Measurements from ENCODE around the gene ASTL.
"Not testable (repeated sequence)": the region's sequence is repeated elsewhere in the genome, so short reads cannot be mapped to it uniquely, and the experiment has no call there.

The ASTL gene

DNA sequence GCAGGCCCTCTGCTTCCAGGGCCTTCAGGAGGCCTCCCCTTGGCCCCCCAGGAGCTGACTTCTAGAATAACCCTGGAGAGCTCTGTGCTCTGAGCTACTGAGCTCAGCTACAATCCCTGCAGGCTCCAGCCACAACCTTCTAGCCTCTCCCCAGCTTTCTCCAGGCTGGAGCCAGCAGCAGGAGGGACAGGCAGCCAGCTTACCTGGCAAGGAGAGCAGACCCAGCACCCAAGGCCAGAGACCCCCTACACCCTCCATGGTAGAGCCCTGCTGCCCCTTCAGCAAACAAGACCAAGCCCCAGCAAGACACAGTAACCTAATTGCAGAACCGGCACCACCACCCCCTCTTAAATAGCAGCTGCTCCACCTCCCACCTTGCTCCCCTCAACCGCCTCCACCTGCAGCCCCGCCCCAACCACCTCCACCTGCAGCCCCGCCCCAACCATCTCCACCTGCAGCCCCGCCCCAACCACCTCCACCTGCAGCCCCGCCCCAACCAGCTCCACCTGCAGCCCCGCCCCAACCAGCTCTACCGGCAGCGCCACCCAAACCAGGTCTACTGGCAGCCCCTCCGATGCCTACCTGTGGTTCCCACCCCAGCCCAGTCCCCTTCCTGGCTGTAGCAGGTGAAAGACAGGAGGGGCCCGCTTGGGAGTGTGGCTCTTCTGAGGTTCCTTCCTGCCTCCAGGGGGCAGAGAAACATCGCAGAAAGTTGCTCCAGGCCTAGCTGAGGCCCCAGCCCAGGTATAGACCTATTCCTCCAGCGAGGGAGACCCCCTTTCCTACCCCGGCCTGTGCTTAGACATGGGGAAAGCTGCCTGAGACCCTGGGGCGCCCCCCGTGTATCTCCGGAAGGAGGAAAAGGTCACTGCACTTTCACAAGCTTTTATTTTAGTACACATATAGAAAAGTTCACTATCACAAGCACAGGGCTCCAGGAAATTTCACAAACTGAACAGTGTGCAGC is at the start of gene ASTL:
Gene ASTL (minus strand): TSS at position 324 of the 967 bp plus-strand sequence. CDS start 66 bp downstream, at position 258.
- DNase-seq = no peak

DNA sequence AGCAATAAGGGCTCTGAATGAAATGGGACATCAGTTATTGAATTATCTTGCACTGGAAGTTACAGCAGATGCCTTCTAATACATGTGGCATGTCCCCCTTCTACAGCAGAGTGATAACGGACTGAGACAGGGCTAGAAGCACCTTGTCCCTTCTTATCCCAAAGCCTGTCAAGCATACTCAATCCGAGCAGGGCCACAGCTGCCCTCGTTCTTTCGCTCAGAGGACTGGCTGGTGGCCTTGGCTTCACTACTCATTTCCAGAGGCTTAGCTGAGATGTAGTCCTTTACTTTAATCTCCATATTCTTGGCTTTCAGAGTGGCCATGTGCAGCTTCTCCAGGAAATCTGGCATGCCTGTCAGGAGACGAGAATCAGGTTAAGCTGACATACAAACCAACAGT is 48.3 kb upstream of the ASTL start:
- DNase-seq = no peak

DNA sequence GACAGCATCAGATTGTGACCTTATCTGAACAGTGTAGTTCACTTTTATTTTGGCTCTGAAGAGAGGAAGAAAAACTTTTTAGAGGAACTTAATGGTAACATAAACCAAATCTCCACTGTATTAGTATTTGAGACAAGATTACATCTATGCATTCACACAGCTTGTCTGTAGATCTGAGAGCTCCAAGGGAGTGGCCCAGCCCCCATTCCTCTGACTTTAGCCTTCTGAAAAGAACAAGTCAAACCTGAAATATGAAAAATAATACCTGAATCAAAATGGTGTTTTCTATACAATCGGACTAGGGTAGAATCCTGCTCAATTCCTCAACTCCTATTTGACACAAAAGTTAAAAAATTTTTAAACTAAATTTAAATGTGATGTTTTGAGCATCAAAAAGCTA is 47.2 kb upstream of the ASTL start:
- peak; percentile 44 for DNase-seq

DNA sequence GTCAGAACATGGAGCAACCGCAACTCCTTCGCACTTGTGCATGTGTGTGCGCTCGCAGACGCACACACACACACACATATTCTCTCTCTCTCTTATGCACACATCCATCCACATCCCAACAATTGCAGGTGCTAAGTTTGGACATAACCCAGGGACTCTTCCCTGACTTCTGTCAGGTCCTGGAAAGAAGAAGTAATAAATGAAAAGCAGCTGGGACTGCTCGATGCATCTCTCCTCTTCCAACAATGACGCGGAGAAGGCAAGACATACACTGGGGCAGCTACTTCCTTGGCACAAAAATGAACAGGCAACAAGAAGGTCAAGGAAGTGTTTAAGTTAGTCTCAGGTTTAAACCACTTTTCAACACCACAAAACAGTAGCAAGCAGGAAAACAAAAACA is 46.7 kb upstream of the ASTL start:
- DNase-seq = no peak

DNA sequence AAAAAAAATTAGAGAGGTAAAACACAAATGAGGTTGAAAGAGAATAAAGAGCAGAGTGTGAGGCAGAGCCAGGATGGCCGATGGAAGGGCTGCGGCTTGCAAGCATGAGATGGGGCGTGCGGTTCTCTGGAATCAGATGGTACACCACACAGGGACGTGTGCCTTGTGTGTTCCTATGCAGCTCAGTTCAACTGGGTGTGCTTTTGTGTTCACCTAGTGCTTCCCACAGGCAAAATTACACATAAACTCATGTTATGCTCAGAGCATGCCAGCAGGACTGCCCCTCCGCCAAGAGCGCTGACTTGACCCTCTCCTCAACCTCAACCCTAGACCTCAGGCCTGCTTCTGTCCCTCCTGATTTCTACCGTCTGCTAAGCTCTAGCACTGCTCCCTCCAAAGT is 45.9 kb upstream of the ASTL start:
- DNase-seq = no peak

DNA sequence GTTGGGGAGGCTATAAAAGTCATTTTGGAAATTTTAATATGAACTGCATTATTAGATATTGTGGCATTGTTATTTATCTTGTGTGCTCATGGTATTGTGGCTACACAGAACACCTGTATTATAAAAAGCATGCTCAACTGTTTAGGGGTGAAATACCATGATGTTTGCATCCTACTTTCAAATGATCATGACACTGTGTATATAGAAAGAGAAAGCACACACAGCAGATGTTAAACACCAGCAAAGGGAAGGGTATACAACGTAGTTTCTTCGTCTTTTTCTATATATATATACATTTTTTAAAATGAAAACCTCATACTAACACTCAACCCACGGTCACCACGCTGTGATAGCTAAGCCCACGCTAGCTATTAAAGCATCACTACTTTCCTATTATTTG is 43.2 kb upstream of the ASTL start:
- no peak for DNase-seq

DNA sequence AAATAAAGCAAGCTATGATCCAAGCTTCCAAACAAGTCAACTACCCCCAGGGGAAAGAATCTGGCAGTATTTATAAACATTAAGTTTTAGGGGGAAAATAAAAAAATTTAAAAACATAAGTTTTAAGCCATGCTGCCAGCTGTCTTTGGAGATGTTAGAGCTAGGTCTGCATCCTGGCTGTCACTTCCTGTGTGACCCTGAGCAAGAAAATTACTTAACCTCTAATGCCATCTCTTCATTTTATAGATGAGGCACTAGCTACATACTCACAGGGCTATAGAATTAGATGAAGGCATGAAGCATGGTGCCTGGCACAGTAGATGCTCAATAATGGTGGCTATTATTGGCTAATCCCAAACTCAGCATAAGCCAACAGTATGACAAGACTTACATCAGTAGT is 42.2 kb upstream of the ASTL start:
- no peak for DNase-seq

DNA sequence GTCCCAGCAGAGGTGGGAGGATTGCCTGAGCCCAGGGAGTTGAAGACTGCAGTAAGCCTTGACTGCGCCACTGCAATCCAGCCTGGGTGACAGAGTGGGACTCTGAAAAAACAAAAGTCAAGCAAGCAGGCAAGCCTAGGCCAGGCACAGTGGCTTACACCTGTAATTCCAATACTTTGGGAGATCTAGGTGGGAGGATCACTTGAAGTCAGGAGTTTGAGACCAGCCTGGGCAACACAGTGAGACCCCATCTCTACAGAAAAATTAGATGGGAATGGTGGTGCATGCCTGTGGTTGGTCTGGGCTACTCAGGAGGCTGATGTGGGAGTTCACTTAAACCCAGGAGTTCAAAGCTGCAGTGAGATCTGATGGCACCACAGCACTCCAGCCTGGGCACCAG is 41.7 kb upstream of the ASTL start:
- DNase-seq = no peak

DNA sequence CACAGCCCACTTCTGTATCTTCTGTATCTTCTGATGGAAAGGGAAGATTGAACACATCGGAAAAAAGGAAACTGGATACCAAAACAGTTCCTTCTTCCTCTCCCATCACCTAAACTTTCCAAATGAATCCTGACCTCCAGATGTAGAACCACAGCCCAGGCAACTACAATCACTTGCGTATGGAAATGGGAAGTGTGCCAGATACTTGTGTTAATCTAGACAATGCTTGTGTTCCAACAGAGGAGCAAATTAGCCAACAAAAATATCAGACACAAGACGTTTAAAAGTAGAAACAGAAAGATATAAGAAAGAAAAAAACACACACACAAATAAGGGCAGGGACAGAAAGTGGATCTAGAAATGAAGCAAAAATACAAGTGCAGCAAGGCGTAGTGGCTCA is 38.4 kb upstream of the ASTL start:
- DNase-seq = no peak

DNA sequence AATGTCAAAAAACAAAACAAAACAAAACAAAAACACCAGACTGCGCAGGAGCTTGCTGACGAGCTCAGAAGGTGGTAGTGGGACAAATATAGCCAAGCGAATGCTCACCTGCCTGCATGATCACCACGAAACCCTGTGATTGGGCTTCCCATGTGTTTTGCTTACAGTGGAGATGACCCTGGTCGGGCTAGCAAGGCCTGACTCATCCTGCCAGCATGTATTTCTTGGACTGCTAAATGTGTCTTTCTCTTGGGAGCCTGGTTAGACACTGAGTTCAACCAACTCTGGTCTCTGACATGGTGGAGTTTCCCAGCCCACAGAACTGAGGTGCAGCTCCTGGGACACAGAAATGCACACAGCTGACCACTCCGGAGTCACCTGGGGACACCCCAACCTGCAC is 37.6 kb upstream of the ASTL start:
- DNase-seq = no peak

DNA sequence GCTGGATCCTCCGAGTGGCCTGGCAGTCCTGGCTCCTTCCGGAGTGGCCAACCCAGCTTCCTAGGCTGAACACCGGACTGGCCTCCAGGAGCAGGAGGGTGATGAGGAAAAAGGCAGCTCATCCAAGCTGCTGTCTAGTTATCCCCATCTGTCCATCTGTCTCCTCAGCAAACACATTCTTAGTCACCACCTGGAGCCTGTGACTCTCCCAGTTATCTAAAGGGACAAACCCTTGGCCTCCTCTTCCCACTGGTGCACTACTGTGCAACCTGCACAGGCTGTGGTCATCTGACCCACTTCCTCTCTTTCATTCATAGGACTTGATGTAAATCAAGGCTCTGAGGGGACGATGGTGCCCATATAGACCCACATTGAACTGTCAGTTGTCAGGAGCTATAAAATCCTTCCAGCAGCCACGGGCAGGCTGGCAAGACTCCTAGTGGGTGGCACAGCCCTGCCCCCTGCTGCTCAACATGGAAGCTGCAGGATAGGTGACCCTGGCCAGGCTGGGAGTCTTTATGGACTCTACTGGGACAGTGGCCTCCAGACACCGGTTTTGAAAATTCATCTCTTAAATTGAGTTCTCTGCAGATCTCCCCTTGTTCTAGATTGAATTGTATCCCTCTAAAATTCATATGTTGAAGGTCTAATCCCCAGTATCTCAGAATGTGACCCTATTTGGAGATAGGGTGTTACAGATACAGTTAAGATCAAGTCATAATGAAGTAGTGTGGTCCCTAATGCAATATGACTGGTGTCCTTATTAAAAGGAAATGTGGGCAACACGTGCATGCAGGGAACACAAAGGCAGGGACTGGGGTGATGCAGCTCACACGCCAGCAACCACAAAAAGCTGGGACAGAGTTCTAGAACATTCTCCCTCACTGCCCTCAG is 36.2 kb upstream of the ASTL start:
- DNase-seq = peak; percentile 36

DNA sequence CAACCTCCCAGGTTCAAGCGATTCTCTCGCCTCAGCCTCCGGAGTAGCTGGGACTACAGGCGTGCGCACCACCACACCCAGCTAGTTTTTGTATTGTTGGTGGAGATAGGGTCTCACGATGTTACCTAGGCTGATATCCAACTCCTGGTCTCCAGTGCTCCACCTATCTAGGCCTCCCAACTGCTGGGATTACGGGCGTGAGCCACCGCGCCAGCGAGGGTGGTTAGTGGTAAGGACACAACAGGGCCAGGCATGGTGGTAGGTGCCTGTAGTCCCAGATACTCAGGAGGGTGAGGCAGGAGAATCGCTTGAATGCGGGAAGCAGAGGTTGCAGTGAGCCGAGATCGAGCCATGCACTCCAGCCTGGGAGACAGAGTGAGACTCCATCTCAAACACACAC is 33.5 kb upstream of the ASTL start:
- no peak for DNase-seq

DNA sequence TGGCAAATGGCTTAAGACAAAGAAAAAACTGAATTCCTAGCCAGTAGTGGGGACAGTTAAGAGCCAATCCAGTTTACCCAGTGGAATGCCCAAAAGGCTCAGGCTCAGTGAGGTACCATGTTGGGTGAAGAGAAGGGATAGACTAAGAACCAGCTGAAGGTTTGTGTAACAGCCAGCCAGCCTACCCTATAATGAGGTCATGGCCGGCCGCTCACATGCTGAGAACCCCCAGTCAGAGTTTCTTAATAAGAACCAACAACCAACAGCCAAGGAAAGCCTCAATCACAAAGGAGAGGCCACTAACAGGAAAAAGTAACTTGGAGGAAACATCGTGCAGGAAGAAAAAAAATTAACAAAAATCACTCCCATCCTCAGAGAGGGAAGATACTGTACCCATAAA is 32.3 kb upstream of the ASTL start:
- DNase-seq = no peak

DNA sequence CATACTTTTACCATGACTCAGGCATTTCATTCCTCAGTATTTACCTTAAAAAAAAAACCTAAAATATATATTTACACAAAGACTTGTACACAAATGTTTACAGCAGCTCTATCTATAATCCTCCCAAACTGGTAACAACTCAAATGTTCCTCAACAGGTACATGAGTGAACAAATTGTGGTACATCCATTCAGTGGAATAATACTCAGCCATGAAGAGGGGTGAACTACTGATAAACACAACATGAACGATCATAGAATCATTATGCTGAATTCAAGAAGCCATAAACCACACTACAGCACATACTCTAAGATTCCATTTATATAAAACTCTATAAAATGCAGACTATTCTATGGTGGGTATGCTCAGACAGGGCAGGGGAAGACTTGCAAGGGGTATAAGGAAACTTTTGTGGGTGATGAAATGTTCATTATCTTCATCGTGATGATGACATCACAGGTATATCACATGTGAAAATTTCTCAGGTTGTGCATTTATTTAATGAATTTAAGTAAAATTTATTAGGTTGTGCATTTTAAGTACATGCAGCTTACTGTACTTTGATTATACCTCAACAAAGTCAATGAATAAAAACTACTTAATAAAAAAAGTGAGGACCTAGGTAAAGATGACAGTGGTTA is 31.7 kb upstream of the ASTL start:
- DNase-seq = no peak

DNA sequence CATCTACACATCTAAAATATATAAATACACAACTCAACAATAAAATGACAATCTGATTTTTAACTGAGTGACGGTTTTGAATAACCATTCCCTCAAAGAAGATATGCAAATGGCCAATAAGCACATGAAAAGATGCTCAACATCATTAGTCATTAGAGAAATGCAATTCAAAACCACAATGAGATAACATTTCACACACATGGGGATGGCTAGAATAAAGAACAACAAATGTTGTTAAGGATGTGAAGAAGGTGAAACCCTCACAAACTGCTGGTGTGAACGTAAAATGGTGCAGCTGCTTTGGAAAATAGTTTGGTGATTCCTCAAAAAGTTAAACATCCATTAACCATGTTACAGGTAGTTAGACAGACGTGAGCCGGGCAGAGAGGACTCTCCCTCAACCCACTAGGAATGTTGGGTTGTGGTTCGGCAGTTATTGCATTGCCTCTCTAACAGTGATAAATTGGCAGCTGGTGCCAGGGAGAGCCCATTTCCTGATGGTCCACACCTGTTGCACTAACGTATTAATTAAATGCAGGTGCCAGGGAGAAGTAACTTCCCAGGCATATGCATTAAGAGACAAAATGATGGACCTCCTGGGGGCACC is 29.2 kb upstream of the ASTL start:
- DNase-seq = no peak

DNA sequence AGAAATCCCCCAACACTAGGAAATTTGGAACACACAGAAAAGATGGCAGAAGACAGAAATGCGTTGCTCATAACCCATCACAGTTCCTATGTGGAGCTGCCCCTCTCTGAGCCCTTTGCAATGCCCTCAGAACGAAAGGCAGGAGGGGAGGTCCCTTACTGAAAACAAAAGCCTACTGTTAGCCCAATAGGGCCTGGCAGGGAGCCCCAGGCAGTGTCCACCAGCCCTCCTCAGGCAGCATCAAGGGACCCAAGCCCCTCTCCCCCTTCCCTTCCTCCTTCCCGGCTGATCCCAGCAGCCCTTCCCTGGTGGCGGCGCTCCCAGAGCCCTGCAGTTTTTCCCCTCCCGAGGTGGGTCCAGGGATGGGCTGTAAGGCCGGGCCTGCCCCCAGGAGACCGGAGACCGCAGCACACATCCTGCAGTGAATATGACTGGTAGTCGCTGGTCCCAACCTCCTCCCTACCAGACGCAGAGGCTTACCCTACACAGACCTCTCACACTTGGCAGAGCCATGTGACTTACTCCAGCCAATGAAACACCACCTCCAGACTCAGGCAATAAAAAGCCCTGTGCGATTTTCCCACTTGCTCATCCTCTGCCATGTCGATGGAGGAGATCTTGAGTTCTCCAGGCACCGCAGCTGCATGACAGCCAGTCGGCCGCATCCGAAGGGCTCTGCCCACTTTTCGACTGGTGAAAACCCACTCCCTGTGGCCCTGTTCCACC is 26.3 kb upstream of the ASTL start:
- no peak for DNase-seq

DNA sequence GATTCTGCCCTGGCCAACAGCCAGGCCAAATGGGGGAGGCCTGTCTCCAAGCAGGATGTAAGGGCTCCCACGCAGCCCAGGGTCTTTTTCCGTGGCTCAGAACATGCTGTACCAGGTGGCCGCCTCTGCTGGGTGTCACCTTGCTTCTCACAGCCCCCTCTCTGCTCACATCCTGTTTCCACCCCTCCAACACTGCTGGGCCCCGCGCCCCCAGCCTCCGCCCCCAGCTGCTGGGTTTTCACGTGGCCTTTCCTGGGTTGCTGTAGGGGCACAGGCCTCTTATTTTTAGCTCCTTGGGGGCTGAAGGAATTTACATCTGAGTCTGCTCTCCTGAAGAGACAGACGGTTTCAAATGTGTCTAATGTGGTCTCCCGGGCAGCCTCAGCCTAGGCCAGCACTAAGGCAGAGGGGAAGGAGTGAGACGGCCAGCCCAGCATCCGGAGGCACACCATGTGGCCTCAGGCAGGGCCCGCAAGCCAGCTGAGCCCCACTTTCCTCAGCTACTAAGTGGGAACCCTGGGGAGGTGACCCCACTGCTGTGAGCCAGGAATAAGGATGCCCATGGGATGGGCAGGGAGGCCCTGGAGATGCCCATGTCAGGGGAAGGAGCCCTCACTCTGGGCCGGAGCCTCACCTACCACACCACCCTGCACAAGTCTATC is 25.6 kb upstream of the ASTL start:
- no peak for DNase-seq

DNA sequence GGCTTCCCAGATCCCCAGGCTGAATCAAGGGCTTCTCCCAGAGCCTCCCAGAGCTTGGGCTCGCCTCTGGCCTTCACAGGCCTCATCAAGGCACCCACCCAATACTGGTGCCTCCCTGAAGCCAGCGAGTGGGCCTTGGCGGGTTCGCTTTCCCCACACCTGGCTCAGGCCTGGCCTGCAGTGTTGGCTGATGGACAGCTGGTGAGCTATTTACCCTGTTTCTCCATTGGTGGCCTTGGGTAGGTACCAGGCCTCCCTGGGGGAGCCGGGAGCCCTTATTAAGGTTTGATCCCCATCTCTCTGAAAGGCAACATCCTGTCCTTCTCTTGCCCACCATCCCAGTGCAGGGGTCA is 25.1 kb upstream of the ASTL start:
- DNase-seq = no peak

DNA sequence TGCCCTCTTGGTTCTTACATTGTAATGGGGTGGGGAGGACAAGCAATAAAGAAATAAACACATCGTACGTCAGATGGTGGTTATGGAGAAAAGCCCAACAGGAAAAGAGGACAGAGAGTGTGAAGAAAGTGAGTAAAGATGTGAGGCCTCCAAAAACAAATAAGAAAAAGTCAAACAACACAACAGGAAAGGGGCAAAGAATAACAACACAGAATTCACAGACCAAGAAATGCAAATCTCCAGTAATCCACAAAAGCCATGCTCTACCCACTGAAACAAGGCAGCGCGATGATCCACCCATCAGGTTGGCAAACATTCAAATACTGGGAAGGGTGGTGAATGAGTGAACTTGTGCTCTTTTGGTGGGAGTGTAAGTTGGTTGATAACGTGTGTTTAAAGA is 23.6 kb upstream of the ASTL start:
- no peak for DNase-seq

DNA sequence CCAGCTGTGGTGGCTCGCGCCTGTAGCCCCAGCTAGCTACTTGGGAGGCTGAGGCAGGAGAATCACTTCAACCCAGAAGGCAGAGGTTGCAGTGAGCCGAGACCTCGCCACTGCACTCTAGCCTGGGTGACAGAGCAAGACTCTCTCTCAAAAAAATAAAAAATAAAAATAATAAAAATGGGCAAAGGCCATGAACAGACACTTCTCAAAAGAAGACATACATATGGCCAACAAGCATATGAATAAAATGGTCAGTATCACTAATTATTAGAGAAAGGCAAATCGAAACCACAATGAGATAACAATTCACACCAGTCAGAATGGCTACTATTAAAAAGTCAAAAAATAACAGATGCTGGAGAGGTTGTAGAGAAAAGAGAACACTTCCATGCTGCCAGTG is 22.1 kb upstream of the ASTL start:
- not testable (repeated sequence) for DNase-seq

DNA sequence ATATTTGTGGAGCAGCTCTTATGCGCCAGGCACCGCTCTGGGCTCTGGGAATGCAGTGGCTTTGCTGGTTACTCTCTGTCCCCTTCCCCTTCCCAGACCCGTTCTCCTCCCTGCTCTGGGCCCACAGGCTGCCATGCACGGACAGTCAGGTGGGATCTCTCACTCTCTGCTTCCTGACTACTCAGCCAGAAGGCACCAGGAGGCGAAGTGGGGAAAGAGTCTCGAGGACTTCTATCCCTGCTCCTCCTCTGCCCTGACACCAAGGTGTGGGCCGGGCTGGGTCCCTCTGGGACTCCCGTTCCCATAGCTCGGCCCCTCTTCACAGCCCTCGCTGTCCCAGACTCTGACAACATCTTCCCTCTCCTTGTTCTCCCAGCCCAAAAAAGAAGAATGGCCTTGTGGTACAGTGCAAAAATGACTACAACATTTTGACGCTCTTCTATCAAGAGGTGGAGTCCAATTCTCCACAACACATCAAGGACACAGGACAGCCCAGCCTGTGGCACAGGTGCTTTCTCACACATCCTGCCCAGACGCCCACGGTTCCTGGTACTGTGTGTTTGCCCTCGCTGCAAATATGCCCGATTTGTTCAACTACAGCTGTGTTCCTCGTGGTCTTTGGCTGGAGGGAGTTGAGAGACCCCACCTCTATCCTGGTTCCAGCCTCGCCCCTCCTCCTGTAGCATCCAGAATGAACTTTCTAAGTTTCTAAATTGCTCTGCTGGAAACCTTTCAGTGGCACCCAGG is 21.0 kb upstream of the ASTL start:
- DNase-seq = no peak
